HG03521 (cell line): ENCODE measurements around the gene MINDY4.

ENCODE experiments used
- ATAC-seq: cut with Tn5 transposase; IDR thresholded peaks from one replicate; pipeline ENCODE4 v1.9.1; 2021; ENCODE audit warnings: mild to moderate bottlenecking, moderate library complexity; ENCODE audit not compliant: unreplicated experiment

Gene MINDY4

GRCh38 chr7:30912731-30912985, 141.4 kb downstream of the MINDY4 start:
- no peak for ATAC-seq

DNA sequence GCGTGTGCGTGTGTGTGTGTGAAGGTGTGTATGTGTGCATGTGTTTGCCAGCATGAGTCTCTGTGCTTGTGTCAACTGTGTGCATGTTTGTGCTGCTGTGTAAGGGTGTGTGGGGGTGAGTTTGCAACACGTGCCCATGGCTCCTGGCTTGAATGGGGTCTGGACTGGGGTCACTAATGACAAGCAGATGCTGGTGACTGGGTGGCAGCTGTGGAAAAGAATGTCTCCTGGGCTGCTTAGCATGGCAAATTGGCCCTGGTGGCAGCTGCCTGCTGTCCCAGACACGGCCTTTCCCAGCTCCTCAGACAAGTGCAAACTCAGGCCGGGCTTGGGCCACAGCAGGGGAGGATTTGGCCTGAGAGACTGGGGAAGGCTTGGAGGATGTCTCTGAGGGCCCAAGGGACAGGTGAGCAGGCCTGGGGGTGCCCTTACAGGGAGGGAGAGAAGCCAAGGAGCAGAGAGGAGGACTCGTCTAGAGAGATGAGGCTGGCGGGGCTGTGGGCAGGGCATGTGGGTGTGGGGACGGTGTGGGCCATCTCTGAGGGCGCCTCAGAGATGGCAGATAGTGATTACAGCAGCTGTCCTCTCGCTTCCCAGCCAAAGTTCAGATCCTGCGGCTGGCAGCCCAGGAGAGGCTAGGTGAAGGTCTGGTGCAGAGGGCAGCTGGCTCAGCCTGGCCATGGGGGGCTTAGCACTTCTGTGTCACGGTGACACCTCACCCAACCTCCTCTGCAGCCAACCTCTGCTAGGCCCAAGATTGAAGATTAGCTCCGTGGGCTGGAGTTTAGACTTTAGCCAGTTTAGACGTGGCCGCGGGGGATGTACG, 142.0 kb downstream of the MINDY4 start:
- no peak for ATAC-seq

DNA sequence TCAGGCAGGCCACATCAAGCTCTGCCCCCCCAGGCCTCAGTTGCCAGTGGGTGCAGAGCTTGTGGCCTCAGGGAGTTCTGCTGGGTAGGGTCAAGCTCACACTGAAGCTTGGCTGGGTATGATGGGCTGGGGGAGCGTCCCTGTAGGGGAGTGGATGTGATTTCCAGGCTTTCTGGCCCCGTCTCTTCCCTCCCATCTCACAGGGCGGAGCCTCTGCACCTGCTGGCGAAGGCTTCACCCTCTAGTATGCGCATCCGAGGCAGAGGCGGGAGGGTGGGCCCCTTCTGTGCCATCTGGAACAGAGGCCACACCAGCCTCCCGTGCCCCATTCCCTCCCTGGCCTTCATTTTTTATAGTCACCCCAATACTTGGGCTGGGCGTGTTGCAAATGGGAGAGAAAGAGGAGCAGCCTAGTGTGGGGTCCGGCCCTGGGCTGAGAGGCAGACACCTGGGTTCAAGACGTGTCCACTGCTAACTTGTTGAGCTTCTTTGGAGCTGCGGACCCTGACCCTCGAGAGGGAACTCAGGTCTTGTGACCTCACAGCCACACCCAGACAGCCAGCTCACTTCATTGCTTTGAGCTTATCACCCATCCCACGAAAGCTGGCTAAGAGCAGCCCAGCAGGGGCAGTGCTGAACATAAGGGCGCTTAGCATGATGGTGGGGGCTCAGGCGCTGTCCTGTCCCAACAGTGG, 142.8 kb downstream of the MINDY4 start:
- no peak for ATAC-seq

DNA sequence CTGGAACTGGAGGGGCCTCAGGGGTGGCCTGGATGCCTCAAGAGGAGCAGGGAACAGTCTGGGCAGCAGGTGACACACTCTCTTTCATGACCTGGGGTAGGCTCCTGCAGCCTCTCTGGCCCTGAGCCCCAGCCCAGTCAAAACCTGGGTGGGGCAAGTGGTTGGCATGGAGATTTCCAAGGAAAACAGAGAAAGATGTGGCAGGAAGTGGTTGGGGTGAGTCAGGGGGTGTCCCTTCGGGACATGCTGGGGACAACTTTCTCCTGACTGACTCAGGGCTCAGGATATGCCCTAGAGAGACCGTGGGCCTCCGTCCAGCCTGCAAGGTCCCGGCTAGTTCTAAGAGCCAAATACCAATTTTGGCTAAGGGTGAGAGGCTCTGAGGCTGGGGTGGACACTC, 143.4 kb downstream of the MINDY4 start:
- ATAC-seq, result no peak

DNA sequence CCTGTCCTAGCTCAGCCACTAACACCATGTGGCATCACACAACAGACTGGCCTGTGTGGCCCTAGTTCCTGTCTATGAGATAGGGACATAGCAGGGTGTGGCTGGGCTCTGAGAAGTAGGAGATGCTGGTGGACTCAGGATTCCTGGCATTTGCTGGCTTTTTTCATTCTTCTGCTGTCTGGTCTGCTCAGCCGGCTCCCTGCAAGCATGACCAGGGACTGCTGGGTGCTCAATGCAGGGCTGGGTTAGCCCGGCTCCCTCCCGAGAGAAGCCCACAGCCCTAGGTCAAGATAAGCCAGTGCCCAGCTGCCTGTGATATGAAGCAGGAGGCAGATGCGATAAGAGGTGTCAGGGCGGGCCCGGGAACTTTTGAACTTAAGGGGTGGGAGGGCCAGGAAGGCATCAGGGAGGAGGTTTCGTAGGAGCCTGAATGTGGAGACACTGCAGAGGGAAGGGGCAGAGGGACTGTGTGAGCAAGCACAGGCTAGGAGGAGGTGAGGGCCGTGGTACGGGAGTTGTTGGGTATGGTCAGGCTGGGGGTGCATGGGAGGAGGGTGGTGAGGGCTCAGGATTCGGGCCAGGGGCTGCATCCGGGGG, 143.9 kb downstream of the MINDY4 start:
- ATAC-seq, result no peak

DNA sequence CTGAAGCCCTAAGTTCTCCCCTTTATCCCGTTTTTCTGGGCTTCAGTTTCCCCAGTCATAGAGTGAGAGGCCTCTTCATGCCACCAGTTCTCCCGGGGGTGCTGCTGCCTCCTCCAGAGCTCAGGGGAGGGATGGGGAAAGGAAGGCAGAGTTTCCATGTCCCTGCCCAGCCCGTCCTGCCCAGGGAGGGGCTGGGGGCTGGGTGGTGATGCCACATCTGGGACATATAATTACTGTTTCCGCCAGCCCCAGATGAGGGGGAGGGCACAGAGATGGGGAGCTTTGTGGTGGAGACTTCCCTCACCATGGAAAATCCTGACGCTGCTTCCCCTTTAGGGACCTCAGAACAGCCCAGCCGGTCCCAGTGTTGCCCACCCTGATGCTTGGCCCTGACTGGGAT, 144.5 kb downstream of the MINDY4 start:
- ATAC-seq, result no peak

GRCh38 chr7:30916255-30916654, 145.0 kb downstream of the MINDY4 start:
- ATAC-seq, result no peak

- ATAC-seq, result no peak
These were observed 145.6 kb downstream of the MINDY4 start for GRCh38 chr7:30916767-30917166.

DNA sequence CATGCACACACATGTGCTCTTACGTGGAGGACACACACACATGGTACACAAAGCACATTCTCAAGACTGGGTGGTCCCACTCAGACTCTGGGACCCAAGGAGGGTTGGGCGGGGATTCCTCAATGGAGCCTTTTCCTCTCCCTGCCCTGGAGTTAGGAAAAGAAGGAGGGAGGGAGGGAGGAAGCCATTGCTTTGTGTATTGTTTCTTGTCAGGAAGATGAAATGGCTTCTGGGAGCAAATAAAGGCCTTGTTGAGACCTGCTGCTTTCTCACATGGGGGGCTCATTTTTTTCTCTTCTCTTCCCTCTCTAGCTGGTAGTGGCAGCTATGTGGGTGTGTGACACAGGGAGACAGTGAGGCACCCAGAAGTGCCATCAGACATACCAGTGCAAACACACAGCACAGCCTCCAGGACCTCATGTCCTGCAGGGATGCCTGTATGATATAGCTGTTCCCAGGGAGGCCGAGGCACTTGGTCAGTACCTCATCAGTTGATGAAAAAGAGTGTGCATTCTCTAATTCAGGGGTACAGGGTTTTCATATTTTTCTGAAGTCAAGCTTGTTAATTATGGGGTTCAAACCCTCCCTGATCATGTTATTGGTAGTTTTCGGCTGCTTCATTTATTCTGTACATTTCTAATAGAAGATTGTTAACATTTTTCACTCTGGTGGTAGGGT, 146.1 kb downstream of the MINDY4 start:
- no peak for ATAC-seq

- ATAC-seq, result no peak
These were observed 147.5 kb downstream of the MINDY4 start for GRCh38 chr7:30918676-30919075.

GRCh38 chr7:30920021-30920583, 148.9 kb downstream of the MINDY4 start:
- no peak for ATAC-seq

GRCh38 chr7:30920584-30921539, 149.6 kb downstream of the MINDY4 start:
- ATAC-seq, result no peak

GRCh38 chr7:30921540-30922401, 150.6 kb downstream of the MINDY4 start:
- ATAC-seq, result no peak

GRCh38 chr7:30922596-30922995, 151.4 kb downstream of the MINDY4 start:
- ATAC-seq, result no peak

- ATAC-seq, result no peak
These were observed 152.0 kb downstream of the MINDY4 start for GRCh38 chr7:30923009-30923773.

DNA sequence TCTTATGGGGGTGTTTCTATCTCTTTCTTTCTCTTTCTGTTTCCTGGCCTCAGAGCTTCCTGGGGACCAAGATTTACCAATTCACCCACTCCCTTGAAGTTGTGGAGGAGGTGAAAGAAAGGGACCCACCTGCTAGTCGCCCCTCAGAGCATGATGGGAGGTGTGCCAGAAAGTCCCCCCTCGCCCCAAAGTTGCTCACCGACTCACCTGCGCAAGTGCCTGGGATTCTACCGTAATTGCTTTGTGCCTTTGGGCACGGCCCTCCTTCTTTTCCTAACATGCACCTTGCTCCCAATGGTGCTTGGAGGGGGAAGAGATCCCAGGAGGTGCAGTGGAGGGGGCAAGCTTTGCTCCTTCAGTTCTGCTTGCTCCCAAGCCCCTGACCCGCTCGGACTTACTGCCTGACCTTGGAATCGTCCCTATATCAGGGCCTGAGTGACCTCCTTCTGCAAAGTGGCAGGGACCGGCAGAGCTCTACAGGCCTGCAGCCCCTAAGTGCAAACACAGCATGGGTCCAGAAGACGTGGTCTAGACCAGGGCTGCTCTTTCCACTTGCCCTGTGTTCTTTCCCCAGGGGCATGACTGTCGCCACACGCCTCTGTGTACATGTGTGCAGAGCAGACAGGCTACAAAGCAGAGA, 152.7 kb downstream of the MINDY4 start:
- ATAC-seq, result no peak

DNA sequence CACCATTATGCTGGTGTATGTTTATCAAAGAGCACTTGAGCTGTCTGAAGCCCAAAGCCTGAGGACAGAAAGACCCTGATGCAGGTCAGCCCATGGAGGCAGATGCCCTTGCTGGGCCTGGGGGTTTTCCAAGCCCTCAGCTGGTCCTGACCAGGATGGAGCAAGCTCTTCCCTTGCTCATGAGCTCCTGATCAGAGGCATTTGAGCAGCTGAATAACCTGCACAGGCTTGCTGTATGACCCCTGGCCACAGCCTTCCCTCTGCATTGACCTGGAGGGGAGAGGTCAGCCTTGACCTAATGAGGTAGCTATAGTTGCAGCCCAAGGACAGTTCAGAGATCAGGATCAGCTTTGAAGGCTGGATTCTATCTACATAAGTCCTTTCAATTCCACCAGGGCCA, 153.4 kb downstream of the MINDY4 start:
- no peak for ATAC-seq

- no peak for ATAC-seq
These were observed 153.9 kb downstream of the MINDY4 start for GRCh38 chr7:30925117-30925516.
